ENCODE measurements around the gene ALS2CL.

Gene ALS2CL

DNA sequence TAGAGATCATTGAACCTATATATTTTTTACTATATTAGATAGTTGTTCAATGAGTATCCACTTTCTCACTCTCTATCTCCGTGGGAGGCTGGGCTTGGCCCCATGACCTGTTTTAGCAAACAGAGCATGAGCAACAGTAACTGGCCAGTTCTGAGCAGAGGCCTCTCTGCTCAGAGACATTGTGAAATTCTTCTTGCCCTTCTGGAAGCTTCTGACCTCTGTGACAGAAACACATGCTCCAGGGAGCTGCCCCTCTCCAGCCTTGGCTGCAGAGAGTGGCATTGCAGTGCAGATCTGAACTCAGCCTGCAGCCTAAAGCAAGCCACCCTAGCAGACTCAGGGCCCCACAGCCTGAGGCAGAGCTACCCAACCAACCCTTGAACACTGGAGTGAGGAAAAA is 60.7 kb downstream of the ALS2CL start:
- DNase-seq (ENCODE audit: low read depth, low spot score): no peak

DNA sequence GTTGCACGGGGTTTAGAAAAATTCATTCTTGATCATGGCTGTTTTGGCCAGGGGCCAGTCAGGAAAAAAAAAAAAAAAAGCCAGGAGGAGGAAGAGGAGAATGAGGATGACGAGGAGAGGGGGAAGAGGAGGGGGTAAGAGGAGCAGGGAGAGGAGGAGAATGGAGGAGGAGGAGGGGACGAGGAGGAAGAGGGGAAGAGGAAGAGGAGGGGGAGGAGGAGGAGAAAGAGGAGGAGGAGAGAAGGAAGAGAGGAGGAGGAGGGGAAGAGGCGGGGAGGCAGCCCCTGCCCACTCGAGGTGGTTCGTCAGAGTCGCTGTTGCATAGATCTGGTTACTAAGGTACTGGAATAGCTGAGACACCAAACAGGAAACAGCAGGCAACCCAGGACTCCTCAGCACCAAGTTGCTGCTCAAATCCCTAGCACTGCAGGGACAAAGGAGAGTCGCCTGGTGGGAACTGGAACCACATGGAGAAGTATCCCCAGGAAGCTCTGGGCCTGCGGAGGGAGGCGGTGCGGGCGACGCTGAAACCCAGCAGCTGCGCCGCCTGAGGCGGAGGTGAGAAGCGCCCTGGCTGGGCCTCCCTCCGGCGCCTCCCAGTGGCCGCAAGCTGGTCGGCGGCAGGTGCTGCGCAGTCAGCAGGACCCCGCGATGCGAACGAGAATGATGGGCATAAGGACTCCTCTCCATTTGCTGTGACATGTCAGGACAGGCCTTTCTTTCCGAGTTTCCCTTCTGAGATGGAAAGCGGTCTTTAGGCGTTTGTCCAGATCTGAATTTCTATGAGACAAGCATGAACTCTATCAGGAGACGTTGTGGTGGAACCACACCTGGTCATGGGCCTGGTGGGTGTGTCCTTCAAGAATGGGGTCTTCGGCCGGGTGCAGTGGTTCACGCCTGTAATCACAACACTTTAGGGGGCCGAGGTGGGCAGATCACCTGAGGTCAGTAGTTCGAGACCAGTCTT is 63.6 kb downstream of the ALS2CL start:
- peak; percentile 18 for DNase-seq (ENCODE audit: low read depth, low spot score)

DNA sequence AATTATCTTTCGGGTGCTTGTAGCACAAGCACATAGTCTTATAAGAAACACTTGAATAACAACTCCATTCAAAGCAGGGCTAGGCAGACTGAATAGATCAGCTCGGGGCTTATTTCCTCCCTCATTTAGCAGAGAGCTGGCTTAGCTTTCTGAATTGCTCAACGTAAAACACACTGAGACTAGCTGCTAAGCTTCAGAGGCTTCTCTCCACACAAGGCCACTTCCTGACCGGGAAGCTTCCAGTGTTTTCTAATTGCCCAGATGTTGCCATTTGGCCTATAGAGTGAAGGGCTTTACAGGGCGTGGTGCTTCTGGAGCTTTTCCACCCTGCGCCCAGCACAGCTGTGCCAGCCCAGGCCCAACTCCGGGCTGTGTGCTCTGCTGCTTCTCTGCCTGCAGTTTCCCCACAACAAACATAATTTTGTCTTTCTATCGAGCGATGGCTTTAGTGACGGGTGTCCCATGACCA is 64.5 kb downstream of the ALS2CL start:
- DNase-seq (ENCODE audit: low read depth, low spot score): no peak

DNA sequence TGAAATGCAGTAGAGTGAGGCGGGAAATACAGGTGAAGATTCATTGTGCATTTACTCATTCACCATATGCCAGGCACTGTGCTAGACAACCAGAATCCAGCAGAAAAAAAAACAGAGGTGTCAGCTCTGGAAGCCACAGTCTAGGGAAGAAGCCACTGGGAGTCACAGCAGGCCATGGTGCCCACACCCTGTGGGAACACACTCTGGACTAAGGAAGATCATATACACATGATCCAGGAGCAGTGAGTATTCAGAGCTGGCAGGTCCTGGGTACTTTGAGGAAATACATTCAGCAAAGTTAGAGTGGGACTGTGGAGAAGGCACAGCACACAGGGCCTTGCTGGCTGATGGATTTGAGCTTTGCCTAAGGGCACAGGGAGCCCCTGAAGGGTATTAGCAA is 66.4 kb downstream of the ALS2CL start:
- DNase-seq (ENCODE audit: low read depth, low spot score): no peak

DNA sequence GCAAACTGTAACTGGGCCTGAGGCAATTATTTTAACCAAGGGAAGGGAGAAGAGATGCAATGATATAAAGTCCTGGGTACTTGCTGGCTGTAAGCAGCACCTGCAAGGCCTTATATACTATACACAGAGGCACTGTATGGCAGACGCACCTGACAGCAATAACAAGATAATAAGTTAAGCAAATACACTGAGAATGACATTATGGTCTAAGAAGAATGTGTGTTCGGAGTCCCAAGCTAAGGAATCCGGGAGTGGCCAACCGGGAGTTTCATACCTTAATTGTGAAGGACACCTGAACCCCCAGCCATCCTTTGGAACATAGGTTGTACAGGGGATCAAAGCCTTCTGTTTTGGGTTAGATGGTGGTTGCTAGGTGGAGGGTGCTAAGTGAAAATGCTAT is 67.4 kb downstream of the ALS2CL start:
- DNase-seq (ENCODE audit: low read depth, low spot score): no peak

DNA sequence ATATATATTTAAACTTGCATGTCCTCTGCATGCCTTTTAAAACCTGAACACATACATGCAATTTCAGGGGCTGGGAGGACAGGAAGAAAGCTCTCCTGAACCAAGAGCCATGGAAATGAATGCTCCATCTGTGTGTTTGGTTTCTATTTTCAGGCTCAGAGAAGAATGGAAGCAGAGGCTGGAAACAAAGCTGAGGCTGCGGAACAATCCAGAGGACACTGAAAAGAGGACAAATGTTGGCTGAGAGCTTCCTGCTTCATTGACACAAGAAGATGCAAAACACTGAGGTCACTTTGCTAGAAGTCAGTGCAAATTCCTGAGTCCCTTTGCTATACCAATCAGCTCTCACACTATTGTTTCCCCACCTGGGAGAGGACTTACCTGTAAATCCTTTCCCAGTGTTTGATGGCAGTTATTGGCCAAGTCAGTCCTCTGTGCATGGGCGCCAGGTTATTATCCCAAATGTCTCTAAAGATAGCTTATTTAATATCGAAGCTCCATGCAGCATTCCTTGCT is 68.4 kb downstream of the ALS2CL start:
- no peak for DNase-seq (ENCODE audit: low read depth, low spot score)

DNA sequence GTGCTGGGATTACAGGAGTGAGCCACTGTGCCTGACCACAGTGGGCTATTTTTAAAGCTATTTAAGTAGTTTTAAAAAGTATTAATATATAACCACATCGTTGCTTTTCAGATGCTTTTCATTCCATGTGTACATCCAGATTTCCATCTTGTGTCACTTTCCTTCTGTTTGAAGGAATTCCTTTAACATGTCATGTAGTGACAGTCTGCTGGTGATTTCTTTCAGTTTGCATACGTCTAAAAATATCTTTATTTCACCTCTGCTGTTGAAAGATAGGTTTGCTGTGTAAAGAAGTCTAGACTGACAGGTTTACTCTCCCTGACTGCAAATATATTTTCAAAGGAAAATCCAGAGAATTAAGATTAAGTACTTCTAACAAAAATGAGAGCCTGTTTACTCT is 68.9 kb downstream of the ALS2CL start:
- no peak for DNase-seq (ENCODE audit: low read depth, low spot score)

DNA sequence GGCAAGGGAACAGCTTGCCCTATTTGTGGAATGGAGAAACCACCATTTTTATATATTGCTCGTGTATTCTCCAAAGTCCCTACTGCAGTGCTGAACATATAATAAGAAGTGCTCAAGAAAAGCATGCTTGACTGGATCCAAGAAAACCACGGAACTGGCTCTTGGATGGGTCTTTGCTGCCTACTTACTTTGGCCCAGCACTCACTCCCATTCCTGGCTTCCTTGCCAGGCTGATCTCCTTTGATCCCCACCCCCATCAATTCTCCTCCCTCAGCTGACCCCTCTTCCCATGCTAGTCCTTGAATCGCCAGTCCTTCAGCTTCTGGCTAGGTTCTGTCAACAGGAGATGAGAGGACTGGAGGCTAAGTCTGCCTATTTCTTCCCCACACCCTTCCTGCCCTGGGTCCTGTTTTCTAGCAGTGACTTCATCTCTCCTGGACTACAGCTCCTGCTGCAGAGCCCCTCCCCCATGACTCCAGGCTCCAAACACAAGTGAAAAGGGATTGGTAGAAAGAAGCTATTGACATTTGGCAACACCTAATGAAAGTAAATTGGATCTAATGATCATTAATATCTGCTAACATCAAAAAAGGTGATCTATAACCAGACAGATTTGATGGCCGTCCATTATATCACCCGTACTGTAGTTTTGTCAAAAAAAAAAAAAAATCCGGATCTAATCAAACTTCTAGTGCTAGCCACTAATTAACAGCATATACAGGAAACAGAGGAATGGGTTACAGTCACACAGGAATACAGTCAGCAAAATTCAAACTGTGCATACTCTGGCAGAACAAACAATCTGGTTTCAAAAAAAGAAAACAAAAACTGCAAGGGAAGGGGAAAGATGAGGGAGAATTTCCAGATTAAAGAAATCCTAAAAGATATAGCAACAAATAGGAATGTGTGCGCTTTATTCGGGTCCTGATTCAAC is 73.4 kb downstream of the ALS2CL start:
- no peak for DNase-seq (ENCODE audit: low read depth, low spot score)
